GM12878 (cell line): Measurements from ENCODE around the gene SLC44A3. TPM values are rescaled to one million over a fixed set of nuclear protein-coding genes. Genes with fewer than 3 reads are reported as not detected.

ENCODE experiments used
- ATAC-seq: fragments of 200-7000 bp; cut with Tn5 transposase; 3 replicates; pipeline ENCODE4 v1.9.1; 2020; ENCODE audit warnings: mild to moderate bottlenecking, moderate library complexity
- BruUV-seq: library from RNA; stranded (reverse); fragments of 400-500 nt; replicated peaks from 2 replicates; lab custom pipeline; 2021; lab: Mats Ljungman, UMichigan
- CTCF ChIA-PET: fragments of 300-600 bp; sonication (Branson Sonifier 250); formaldehyde crosslinking; extraction: SDS; loops from one replicate; lab custom pipeline; 2021; ENCODE audit warnings: inconsistent platforms; lab: Yijun Ruan, JAX
- POLR2A ChIA-PET: fragments of 350-600 bp; formaldehyde crosslinking; extraction: SDS; loops from one replicate; lab custom pipeline; 2021; ENCODE audit warnings: inconsistent platforms; lab: Charles Lee
- RAD21 ChIA-PET: fragments of 300-600 bp; sonication (Branson Sonifier 250); formaldehyde crosslinking; loops from one replicate; lab custom pipeline; 2023; ENCODE audit warnings: antibody characterized with exemption; ENCODE audit not compliant: unreplicated experiment; lab: Charles Lee
- SMC1A ChIA-PET: fragments of 300-600 bp; sonication (Branson Sonifier 250); formaldehyde crosslinking; loops from one replicate; lab custom pipeline; 2023; ENCODE audit not compliant: unreplicated experiment, uncharacterized antibody; lab: Charles Lee
- DNase-seq: peaks from one replicate; pipeline ENCODE4 v3.0.0-alpha.2; 2011; ENCODE audit warnings: low read depth, low spot score
- FAIRE-seq: peaks from 3 replicates; lab custom pipeline; 2011; peaks lifted over from hg19 to GRCh38; lab: Jason Lieb, UNC
- H2AFZ ChIP-seq: 2 replicates; pipeline ENCODE4 v1.6.0; 2011; ENCODE audit warnings: low read depth, low read length, control low read depth; ENCODE audit not compliant: control insufficient read depth
- H3K27ac ChIP-seq: 2 replicates; pipeline ENCODE4 v1.5.1; 2011; ENCODE audit warnings: control low read depth; ENCODE audit not compliant: control insufficient read depth, insufficient read depth
- H3K27me3 ChIP-seq, 2 experiments: replicated peaks in 1 of 2; 2 replicates each; pipeline versions ENCODE4 v1.6.0 to v1.6.1; 2011; ENCODE audit warnings: low read length in 1 of 2; ENCODE audit not compliant: control insufficient read depth in 2 of 2, insufficient read depth in 2 of 2
- H3K36me3 ChIP-seq, 2 experiments: 2 replicates each; pipeline ENCODE4 v1.5.1; 2011; ENCODE audit warnings: low read length in 1 of 2; ENCODE audit not compliant: control insufficient read depth in 2 of 2, insufficient read depth in 2 of 2
- H3K4me1 ChIP-seq: 2 replicates; pipeline ENCODE4 v1.6.1; 2011; ENCODE audit warnings: mild to moderate bottlenecking, low read length, moderate library complexity, mixed read lengths; ENCODE audit not compliant: control insufficient read depth, insufficient read depth
- H3K4me2 ChIP-seq: 2 replicates; pipeline ENCODE4 v1.6.0; 2011; ENCODE audit warnings: control low read depth; ENCODE audit not compliant: control insufficient read depth, insufficient read depth
- H3K4me3 ChIP-seq: fragments of 200-600 bp; sonication (generic); 2 replicates; pipeline ENCODE4 v1.5.1; 2016
- H3K79me2 ChIP-seq: 2 replicates; pipeline ENCODE4 v1.6.0; 2011; ENCODE audit warnings: low read length; ENCODE audit not compliant: control insufficient read depth, insufficient read depth
- H3K9ac ChIP-seq: 2 replicates; pipeline ENCODE4 v1.8.0; 2011; ENCODE audit warnings: low read length, control low read depth, mixed read lengths; ENCODE audit not compliant: control insufficient read depth, insufficient read depth
- H3K9me3 ChIP-seq: replicated peaks from 3 replicates; pipeline ENCODE4 v1.5.1; 2011; ENCODE audit warnings: mild to moderate bottlenecking, low read length; ENCODE audit not compliant: control insufficient read depth, insufficient read depth
- H4K20me1 ChIP-seq: 2 replicates; pipeline ENCODE4 v1.6.0; 2011; ENCODE audit not compliant: control insufficient read depth, insufficient read depth
- CHD2 ChIP-seq: IDR thresholded peaks from 2 replicates; pipeline ENCODE4 v1.6.1; 2011; ENCODE audit warnings: low read depth, low read length, improper control_type of control experiment, borderline replicate concordance
- ESRRA ChIP-seq: IDR thresholded peaks from 2 replicates; pipeline ENCODE4 v1.6.1; 2012; ENCODE audit warnings: mild to moderate bottlenecking, low read length, improper control_type of control experiment
- MTA3 ChIP-seq: IDR thresholded peaks from 2 replicates; pipeline ENCODE4 v1.6.1; 2012; ENCODE audit warnings: low read length, inconsistent platforms, borderline replicate concordance
- RFX5 ChIP-seq: IDR thresholded peaks from 2 replicates; pipeline ENCODE4 v1.6.1; 2011; ENCODE audit warnings: low read depth, low read length, improper control_type of control experiment
- SIX5 ChIP-seq: IDR thresholded peaks from 2 replicates; pipeline ENCODE4 v1.6.1; 2011; ENCODE audit warnings: mild to moderate bottlenecking, low read depth, low read length, moderate library complexity; ENCODE audit not compliant: severe bottlenecking
- TCF7 ChIP-seq: IDR thresholded peaks from 2 replicates; pipeline ENCODE4 v1.6.1; 2014; ENCODE audit warnings: antibody characterized with exemption, borderline replicate concordance
- ZBED1 ChIP-seq: IDR thresholded peaks from 2 replicates; pipeline ENCODE4 v1.6.1; 2016; ENCODE audit warnings: borderline replicate concordance
- ZNF24 ChIP-seq: fragments of 450-650 bp; IDR thresholded peaks from 2 replicates; pipeline ENCODE4 v1.6.1; 2017; ENCODE audit warnings: antibody characterized with exemption, mild to moderate bottlenecking
- WGBS: methylation state at CpG from one replicate; pipeline ENCODE4 v1.1.6; 2016; ENCODE audit warnings: low lambda C conversion rate; ENCODE audit not compliant: insufficient replicate concordance, insufficient coverage; ENCODE audit errors: missing lambda C conversion rate; 5-methylcytosine and 5-hydroxymethylcytosine counted together
- in situ Hi-C: fragments of 300-500 bp; cut with MboI; formaldehyde crosslinking; loops from 9 replicates; pipeline ENCODE4 v1.14.3; 2018; ENCODE audit warnings: mixed read lengths
- intact Hi-C: fragments of 100-400 bp; cut with micrococcal nuclease; formaldehyde crosslinking; loops from one replicate; pipeline ENCODE4 v1.14.2; 2022; ENCODE audit not compliant: unreplicated experiment
- polyA plus RNA-seq, 11 experiments: library from polyadenylated mRNA; depleted of rRNA in 4 of 11; unstranded in 6 of 11; stranded (reverse) in 5 of 11; fragments of >200 nt; fragmentation: Nextera tagmentation in 4 of 11; fragmentation: Illumina TruSeq in 1 of 11; extraction: Ambion mirVana in 4 of 11; extraction: Trizol in 1 of 11; gene quantifications; 1 replicate in 1 of 11; 2 replicates in 10 of 11; pipeline versions ENCODE4 v1.2.1 to v1.2.3, GENCODE V29; 2011 to 2016; ENCODE audit warnings: inconsistent platforms in 2 of 11, missing spikeins in 2 of 11, low read depth in 1 of 11
- total RNA-seq, 4 experiments: library from RNA; depleted of rRNA in 3 of 4; stranded (reverse); fragments of >200 nt in 3 of 4; fragmentation: Illumina TruSeq in 1 of 4; extraction: Trizol in 1 of 4; gene quantifications; 2 replicates each; pipeline versions ENCODE4 v1.2.1 to v1.2.3, GENCODE V29; 2013 to 2021
- TF ChIP-seq, protein P1 (sequence below): fragments of 450-650 bp; IDR thresholded peaks from 2 replicates; pipeline ENCODE4 v1.6.1; 2017; ENCODE audit warnings: borderline replicate concordance
- TF ChIP-seq, protein P2 (sequence below): fragments of 450-650 bp; IDR thresholded peaks from 2 replicates; pipeline ENCODE4 v1.6.1; 2017; ENCODE audit warnings: mild to moderate bottlenecking, moderate library complexity

SLC44A3 gene
- total and polyA plus RNA-seq, 10 of the 15 experiments (the other 5 are each of a cell fraction or from before 2014, with no cell fraction given) = not detected

DNA sequence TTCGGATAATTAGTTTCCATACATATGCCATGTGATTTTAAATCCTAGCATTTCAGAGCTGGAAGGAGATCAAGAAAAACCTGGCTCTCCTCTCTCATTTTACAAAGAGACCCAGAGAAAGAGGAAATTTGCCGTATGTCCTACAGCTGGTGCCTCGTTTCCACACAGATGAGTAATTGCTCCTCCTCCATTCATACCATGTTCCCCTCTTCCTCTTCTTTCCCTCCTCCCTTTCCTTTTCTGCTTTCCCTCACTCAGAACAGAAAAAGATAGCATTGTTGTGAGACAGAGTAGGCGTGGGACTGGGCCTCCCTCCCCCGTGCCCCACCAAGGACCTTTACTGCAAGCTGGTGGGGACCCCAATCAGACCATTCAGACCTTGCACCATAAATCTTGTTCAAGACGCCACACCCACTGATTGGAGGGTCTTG, 13.7 kb upstream of the SLC44A3 start:
- Histone ChIP-seq H3K36me3 (no peaks in the 10 kb centered on the region), H3K4me2 (no peak overlapping the region), H3K9me3 (no peaks in the 10 kb centered on the region), H3K27ac (no peak overlapping the region), H3K79me2 (no peaks in the 10 kb centered on the region), H3K4me3 (no peak overlapping the region), H2AFZ (no peak overlapping the region; the same call in 1 of the 2 replicates), H3K9ac (no peak overlapping the region), H3K27me3 (no peaks in the 10 kb centered on the region), H3K4me1 (no peaks in the 10 kb centered on the region), H4K20me1 (no peaks in the 10 kb centered on the region)
- FAIRE-seq (no peak), ATAC-seq (no peak), DNase-seq (no peak)
- TF ChIP-seq SIX5 = no peak
- TF ChIP-seq, protein P1, sequence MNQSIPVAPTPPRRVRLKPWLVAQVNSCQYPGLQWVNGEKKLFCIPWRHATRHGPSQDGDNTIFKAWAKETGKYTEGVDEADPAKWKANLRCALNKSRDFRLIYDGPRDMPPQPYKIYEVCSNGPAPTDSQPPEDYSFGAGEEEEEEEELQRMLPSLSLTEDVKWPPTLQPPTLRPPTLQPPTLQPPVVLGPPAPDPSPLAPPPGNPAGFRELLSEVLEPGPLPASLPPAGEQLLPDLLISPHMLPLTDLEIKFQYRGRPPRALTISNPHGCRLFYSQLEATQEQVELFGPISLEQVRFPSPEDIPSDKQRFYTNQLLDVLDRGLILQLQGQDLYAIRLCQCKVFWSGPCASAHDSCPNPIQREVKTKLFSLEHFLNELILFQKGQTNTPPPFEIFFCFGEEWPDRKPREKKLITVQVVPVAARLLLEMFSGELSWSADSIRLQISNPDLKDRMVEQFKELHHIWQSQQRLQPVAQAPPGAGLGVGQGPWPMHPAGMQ = no peak
- no peak for TF ChIP-seq CHD2
- TF ChIP-seq MTA3 = no peak
- no peak for TF ChIP-seq RFX5
- no peak for TF ChIP-seq ZBED1
- no peak for TF ChIP-seq ZNF24
- no peak for TF ChIP-seq ESRRA
- no peak for TF ChIP-seq TCF7
- TF ChIP-seq, protein P2, sequence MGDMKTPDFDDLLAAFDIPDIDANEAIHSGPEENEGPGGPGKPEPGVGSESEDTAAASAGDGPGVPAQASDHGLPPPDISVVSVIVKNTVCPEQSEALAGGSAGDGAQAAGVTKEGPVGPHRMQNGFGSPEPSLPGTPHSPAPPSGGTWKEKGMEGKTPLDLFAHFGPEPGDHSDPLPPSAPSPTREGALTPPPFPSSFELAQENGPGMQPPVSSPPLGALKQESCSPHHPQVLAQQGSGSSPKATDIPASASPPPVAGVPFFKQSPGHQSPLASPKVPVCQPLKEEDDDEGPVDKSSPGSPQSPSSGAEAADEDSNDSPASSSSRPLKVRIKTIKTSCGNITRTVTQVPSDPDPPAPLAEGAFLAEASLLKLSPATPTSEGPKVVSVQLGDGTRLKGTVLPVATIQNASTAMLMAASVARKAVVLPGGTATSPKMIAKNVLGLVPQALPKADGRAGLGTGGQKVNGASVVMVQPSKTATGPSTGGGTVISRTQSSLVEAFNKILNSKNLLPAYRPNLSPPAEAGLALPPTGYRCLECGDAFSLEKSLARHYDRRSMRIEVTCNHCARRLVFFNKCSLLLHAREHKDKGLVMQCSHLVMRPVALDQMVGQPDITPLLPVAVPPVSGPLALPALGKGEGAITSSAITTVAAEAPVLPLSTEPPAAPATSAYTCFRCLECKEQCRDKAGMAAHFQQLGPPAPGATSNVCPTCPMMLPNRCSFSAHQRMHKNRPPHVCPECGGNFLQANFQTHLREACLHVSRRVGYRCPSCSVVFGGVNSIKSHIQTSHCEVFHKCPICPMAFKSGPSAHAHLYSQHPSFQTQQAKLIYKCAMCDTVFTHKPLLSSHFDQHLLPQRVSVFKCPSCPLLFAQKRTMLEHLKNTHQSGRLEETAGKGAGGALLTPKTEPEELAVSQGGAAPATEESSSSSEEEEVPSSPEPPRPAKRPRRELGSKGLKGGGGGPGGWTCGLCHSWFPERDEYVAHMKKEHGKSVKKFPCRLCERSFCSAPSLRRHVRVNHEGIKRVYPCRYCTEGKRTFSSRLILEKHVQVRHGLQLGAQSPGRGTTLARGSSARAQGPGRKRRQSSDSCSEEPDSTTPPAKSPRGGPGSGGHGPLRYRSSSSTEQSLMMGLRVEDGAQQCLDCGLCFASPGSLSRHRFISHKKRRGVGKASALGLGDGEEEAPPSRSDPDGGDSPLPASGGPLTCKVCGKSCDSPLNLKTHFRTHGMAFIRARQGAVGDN = no peak
- POLR2A ChIA-PET = no interaction called here
- BruUV-seq = no TSS peak
- in situ Hi-C loops (loop anchor here (10.0 kb wide), 1 partner anchor 742 kb away; no protein-coding TSS in a partner anchor), intact Hi-C loops (loop anchor here (1.0 to 10.0 kb wide), 4 partner anchors 20 to 744 kb away; no protein-coding TSS in a partner anchor)
- RAD21 ChIA-PET = interaction anchor here (0.8 to 6.9 kb wide), 5 partner anchors 264 to 331 kb away, joined by 3 to 77 read pairs (median 3); no protein-coding TSS in a partner anchor
- SMC1A ChIA-PET = interaction anchor here (0.7 to 7.0 kb wide), 13 partner anchors 108 to 781 kb away, joined by 3 to 96 read pairs (median 5); no protein-coding TSS in a partner anchor
- 15% methylated on average over 6 of the region's 6 CpGs for WGBS
- CTCF ChIA-PET = interaction anchor here (0.6 to 7.4 kb wide), 19 partner anchors 10 to 780 kb away, joined by 3 to 131 read pairs (median 8); no protein-coding TSS in a partner anchor
